Measurements from ENCODE around the gene RDM1. TPM values are rescaled to one million over a fixed set of nuclear protein-coding genes. Genes with fewer than 3 reads are reported as not detected.

Gene RDM1
- polyA plus RNA-seq, 1 donor (not counting 4 experiments of a cell fraction or from before 2014, with no cell fraction given): 1.1 TPM

DNA sequence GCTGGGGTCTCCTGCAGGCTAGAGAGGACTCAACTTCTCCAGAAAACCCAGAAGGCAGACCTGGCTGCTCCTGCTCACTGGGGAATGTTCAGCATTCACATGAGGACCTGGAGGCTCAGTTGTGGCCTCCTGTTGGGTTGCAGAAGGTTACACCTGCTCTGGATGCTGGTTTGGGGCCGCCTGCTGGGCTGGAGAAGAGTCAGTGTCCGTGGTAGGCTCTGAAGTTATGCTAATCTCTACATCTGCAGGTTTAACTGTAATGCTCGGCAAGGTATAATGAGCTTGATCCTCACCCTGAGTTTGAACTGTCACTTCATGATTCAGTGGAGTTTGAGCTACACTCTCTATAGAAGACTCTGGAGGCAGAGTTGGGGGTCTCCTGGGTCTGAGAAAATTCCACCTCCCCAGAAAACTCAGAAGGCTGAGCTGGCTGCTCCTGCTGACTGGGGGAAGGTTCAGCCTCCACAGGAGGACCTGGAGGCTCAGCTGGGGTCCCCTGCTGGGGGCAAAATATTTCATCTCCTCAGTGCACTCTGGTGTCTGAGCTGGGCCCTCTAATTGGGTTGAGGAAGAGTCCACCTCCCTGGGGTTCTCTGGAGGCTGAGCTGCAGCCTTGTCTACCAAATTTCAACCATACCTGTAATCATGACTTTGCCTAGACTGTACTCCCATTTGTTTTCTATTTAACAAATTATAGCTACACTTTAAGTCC lies 23.5 kb downstream of the RDM1 start:
- Histone ChIP-seq H3K27ac (ENCODE audit: control insufficient read depth, insufficient read depth, low read length) (no peak overlapping the region), H3K4me3 (ENCODE audit: control insufficient read depth in 2 of 3, extremely low read depth in 1 of 3, insufficient read depth in 2 of 3, low read depth in 1 of 3, low read length in 3 of 3) (no peak overlapping the region), H3K36me3 (ENCODE audit: control insufficient read depth in 2 of 2, extremely low read depth in 1 of 2, insufficient read depth in 2 of 2, low read length in 2 of 2) (no peaks in the 10 kb centered on the region), H3K9me1 (ENCODE audit: control insufficient read depth, extremely low read depth, insufficient read depth, low read length) (no peaks in the 10 kb centered on the region), H3K9me3 (ENCODE audit: control insufficient read depth, low read depth, low read length) (no peaks in the 10 kb centered on the region), H3K4me1 (ENCODE audit: control insufficient read depth, extremely low read depth, insufficient read depth, low read length) (no peaks in the 10 kb centered on the region), H2AFZ (ENCODE audit: control insufficient read depth, low read length) (no peak overlapping the region), H3K79me2 (ENCODE audit: control insufficient read depth, insufficient read depth, low read length) (no peaks in the 10 kb centered on the region), H3K4me2 (ENCODE audit: control insufficient read depth, extremely low read depth, insufficient read depth, low read depth, low read length) (no peak overlapping the region), H3K9ac (ENCODE audit: control insufficient read depth, extremely low read depth, insufficient read depth, low read length) (no peak overlapping the region), H3K27me3 (ENCODE audit: control insufficient read depth, extremely low read depth, insufficient read depth, low read length) (peaks cover 4% of the 10 kb centered on the region), H4K20me1 (ENCODE audit: control insufficient read depth, extremely low read depth, insufficient read depth, low read length) (no peaks in the 10 kb centered on the region)
- TF ChIP-seq EZH2 (IDR thresholded peaks at IDR 0.05; ENCODE audit: low read length): no peak
- TF ChIP-seq, protein P1, sequence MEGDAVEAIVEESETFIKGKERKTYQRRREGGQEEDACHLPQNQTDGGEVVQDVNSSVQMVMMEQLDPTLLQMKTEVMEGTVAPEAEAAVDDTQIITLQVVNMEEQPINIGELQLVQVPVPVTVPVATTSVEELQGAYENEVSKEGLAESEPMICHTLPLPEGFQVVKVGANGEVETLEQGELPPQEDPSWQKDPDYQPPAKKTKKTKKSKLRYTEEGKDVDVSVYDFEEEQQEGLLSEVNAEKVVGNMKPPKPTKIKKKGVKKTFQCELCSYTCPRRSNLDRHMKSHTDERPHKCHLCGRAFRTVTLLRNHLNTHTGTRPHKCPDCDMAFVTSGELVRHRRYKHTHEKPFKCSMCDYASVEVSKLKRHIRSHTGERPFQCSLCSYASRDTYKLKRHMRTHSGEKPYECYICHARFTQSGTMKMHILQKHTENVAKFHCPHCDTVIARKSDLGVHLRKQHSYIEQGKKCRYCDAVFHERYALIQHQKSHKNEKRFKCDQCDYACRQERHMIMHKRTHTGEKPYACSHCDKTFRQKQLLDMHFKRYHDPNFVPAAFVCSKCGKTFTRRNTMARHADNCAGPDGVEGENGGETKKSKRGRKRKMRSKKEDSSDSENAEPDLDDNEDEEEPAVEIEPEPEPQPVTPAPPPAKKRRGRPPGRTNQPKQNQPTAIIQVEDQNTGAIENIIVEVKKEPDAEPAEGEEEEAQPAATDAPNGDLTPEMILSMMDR (optimal IDR thresholded peaks at IDR 0.05 in 1 of 3, IDR thresholded peaks at IDR 0.05 in 1 of 3, conservative IDR thresholded peaks at IDR 0.05 in 1 of 3; ENCODE audit: extremely low read depth in 1 of 3, insufficient read depth in 2 of 3, low read length in 3 of 3): no peak
- no peak for FAIRE-seq
- dilution Hi-C loops (cut with MboI; ENCODE audit: extremely low pct_ligation_motif_present, low sequenced_read_pairs): no loop called here
- DNase-seq (ENCODE audit: low read depth, low spot score): no peak

DNA sequence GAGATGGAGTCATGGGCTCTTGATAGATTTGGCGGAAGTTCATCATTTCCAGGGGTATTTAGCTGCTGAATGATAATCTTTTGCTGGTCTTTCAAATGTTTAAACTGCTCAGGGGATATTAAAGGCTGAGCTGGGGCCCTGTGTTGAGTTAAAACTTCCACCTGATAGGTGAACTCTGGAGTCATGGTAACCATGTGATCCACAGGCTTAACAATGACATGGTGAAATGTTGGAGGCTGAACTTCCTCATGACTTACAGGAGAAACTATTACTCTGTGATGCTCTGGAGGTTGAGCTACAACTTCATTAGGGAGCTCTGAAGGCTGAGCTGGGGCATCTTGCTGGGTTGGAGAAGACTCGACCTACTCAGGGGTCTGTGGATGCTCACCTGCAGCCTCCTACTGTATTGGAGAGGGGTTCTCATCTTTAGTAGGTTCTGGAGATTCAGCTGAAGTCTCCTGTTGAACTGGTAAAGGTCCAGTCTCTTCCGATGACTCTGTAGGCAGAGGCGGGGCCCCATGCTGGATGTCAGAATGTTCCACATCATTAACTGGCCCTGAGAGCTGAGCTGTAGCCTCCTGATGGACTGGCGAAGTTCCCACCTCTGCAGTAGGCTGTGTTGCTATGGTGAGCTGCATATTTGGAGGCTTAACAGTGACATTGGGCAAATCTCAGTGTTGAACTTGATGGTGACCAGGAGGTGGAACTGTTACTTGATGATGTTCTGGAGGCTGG lies 24.2 kb downstream of the RDM1 start:
- no peak overlapping the region for H3K4me2 ChIP-seq (ENCODE audit: control insufficient read depth, extremely low read depth, insufficient read depth, low read depth, low read length)
- H4K20me1 ChIP-seq (ENCODE audit: control insufficient read depth, extremely low read depth, insufficient read depth, low read length): no peaks in the 10 kb centered on the region
- no peaks in the 10 kb centered on the region for H3K9me1 ChIP-seq (ENCODE audit: control insufficient read depth, extremely low read depth, insufficient read depth, low read length)
- H2AFZ ChIP-seq (ENCODE audit: control insufficient read depth, low read length): no peak overlapping the region
- no peaks in the 10 kb centered on the region for H3K36me3 ChIP-seq (ENCODE audit: control insufficient read depth in 2 of 2, extremely low read depth in 1 of 2, insufficient read depth in 2 of 2, low read length in 2 of 2)
- H3K9ac ChIP-seq (ENCODE audit: control insufficient read depth, extremely low read depth, insufficient read depth, low read length): no peak overlapping the region
- no peak overlapping the region for H3K27ac ChIP-seq (ENCODE audit: control insufficient read depth, insufficient read depth, low read length)
- FAIRE-seq (no peak), DNase-seq (ENCODE audit: low read depth, low spot score) (no peak)
- H3K79me2 ChIP-seq (ENCODE audit: control insufficient read depth, insufficient read depth, low read length): no peaks in the 10 kb centered on the region
- TF ChIP-seq, protein P1 (optimal IDR thresholded peaks at IDR 0.05 in 1 of 3, IDR thresholded peaks at IDR 0.05 in 1 of 3, conservative IDR thresholded peaks at IDR 0.05 in 1 of 3; ENCODE audit: extremely low read depth in 1 of 3, insufficient read depth in 2 of 3, low read length in 3 of 3): no peak
- TF ChIP-seq EZH2 (IDR thresholded peaks at IDR 0.05; ENCODE audit: low read length): no peak
- H3K4me1 ChIP-seq (ENCODE audit: control insufficient read depth, extremely low read depth, insufficient read depth, low read length): no peaks in the 10 kb centered on the region
- no peaks in the 10 kb centered on the region for H3K9me3 ChIP-seq (ENCODE audit: control insufficient read depth, low read depth, low read length)
- no peak overlapping the region for H3K4me3 ChIP-seq (ENCODE audit: control insufficient read depth in 2 of 3, extremely low read depth in 1 of 3, insufficient read depth in 2 of 3, low read depth in 1 of 3, low read length in 3 of 3)
- dilution Hi-C loops (cut with MboI; ENCODE audit: extremely low pct_ligation_motif_present, low sequenced_read_pairs): no loop called here
- H3K27me3 ChIP-seq (ENCODE audit: control insufficient read depth, extremely low read depth, insufficient read depth, low read length): peaks cover 4% of the 10 kb centered on the region
